Measurements from ENCODE around the gene TMEM204. TPM values are rescaled to one million over a fixed set of nuclear protein-coding genes. Genes with fewer than 3 reads are reported as not detected.

Gene TMEM204
- polyA plus RNA-seq, 3 donors, result 0.09 to 1.5 (median 1.3) TPM

DNA sequence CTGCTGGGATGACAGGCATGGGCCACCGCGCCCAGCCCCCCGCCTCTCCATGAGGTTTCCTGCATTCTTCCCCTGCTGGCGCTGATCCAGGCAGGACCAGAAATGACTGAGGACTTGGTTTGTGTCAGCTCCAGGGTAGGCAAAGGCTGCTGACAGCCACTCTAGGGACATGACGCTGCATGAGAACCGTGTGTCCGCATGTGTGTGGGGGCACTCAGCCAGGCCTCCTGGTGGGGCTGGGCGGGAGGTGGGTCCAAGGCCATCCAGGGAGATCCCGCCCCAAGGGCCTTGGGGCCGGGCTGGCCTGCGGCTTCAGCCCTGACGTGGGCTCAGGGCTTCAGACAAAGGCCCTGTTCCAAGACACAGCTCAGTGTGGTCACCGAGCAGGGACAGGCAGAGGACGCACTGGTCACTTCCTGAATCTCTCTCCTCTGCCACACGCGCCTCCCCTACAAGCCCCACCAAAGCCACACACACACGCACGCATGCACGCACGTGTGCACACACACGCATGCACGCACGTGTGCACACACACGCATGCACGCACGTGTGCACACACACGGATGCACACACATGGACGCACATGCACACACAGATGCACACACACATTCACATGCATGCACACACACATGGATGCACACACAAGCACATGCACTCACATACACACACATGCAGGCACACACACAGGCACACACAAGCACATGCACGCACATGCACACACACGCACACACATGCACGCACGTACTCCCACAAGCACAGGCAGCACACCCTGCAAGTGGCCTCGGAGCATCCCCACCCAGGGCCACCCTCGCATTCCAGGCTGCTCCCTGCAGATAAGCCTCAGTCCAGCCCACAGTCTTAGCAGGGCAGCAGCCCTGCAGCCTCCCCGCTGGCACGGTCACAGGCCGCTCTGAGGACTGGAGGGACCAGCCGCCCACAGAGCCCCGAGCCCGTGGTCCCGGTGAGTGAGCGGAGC is 5.3 kb upstream of the TMEM204 start:
- no peaks in the 10 kb centered on the region for H3K9me3 ChIP-seq (replicated peaks in 1 of 2; ENCODE audit: control insufficient read depth in 1 of 2, insufficient read depth in 1 of 2, low read length in 2 of 2)
- Mint-ChIP-seq H3K27me3 (ENCODE audit: low read depth in 3 of 3) (peaks cover 12 to 15% (median 13%) of the 10 kb centered on the region in 3 donors), H3K27ac (peak overlapping the region in 1 of 7 donors; percentile 55), H3K9me3 (peaks cover 0 to 3% (median 0%) of the 10 kb centered on the region in 7 donors), H3K36me3 (no peaks in the 10 kb centered on the region), H3K4me1 (peaks cover 2% of the 10 kb centered on the region), H3K4me3 (no peak overlapping the region)
- no peaks in the 10 kb centered on the region for H3K36me3 ChIP-seq (replicated peaks in 1 of 2; ENCODE audit: control insufficient read depth in 1 of 2, insufficient read depth in 2 of 2, low read length in 2 of 2)
- TF ChIP-seq, protein P1, sequence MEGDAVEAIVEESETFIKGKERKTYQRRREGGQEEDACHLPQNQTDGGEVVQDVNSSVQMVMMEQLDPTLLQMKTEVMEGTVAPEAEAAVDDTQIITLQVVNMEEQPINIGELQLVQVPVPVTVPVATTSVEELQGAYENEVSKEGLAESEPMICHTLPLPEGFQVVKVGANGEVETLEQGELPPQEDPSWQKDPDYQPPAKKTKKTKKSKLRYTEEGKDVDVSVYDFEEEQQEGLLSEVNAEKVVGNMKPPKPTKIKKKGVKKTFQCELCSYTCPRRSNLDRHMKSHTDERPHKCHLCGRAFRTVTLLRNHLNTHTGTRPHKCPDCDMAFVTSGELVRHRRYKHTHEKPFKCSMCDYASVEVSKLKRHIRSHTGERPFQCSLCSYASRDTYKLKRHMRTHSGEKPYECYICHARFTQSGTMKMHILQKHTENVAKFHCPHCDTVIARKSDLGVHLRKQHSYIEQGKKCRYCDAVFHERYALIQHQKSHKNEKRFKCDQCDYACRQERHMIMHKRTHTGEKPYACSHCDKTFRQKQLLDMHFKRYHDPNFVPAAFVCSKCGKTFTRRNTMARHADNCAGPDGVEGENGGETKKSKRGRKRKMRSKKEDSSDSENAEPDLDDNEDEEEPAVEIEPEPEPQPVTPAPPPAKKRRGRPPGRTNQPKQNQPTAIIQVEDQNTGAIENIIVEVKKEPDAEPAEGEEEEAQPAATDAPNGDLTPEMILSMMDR (IDR thresholded peaks at IDR 0.05), result no peak
- 64% methylated on average over 41 of the region's 42 CpGs for WGBS (ENCODE audit: insufficient coverage)
- H4K20me1 ChIP-seq (ENCODE audit: insufficient read depth, low read length), result no peaks in the 10 kb centered on the region
- no peak for DNase-seq
- peaks cover under 1 to 2% of the 10 kb centered on the region in 2 donors for H3K4me1 ChIP-seq (ENCODE audit: control insufficient read depth in 1 of 2, insufficient read depth in 2 of 2, low read length in 2 of 2)
- H3K4me3 ChIP-seq (replicated peaks in 1 of 3; ENCODE audit: low read depth in 2 of 3, low read length in 3 of 3), result no peak overlapping the region
- H3K4me2 ChIP-seq (replicated peaks; ENCODE audit: extremely low read depth, low read length, poor library complexity, severe bottlenecking), result no peak overlapping the region
- no peaks in the 10 kb centered on the region for H3K79me2 ChIP-seq (ENCODE audit: insufficient read depth, low read length)
- intact Hi-C loops (cut with micrococcal nuclease), result no loop called here
- no peak overlapping the region for H3K9ac ChIP-seq (ENCODE audit: insufficient read depth, low read length, poor library complexity, severe bottlenecking)
- no peak overlapping the region for H2AFZ ChIP-seq (ENCODE audit: insufficient read depth, low read depth, low read length, poor library complexity, severe bottlenecking)
- peaks cover 0 to 12% of the 10 kb centered on the region in 2 donors for H3K27me3 ChIP-seq (ENCODE audit: control insufficient read depth in 2 of 2, insufficient read depth in 2 of 2, low read length in 2 of 2)
- no peak overlapping the region for H3K27ac ChIP-seq (ENCODE audit: low read depth in 1 of 2, low read length in 2 of 2)

DNA sequence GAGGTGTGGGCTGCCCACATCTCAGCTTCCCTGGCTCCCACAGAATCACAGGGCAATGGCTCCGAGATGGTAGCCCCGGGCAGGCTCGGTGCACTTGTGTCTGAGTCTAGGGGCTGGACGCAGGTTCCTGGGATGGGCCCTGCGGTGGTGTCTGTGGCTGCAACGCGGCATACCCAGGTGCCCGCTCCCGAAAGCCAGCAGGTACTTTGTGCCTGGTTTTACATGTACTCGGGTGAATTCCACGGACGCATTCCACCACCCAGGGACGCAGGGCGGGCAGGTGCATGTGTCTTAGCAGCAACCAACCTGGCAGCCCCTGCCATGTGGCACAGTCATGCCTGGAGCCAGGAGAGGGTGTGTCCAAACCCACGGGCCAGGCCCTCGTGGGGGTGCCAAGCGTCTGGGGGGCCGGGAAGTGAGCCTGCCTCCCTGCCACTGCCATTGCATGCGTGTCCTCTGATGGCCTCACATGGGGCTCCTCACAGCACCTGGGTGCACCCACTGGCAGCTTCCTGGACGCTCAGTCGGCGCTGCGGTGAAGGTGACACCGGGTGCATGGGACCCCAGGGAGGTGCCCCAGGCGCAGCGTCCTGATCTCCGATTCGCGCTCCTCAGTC is 4.4 kb upstream of the TMEM204 start:
- H3K27ac Mint-ChIP-seq, result no peak overlapping the region
- intact Hi-C loops (cut with micrococcal nuclease), result no loop called here

More for the DNA sequence above, 4.4 kb upstream of the TMEM204 start:
- Histone ChIP-seq H3K4me2 (replicated peaks; ENCODE audit: extremely low read depth, low read length, poor library complexity, severe bottlenecking) (no peak overlapping the region), H2AFZ (ENCODE audit: insufficient read depth, low read depth, low read length, poor library complexity, severe bottlenecking) (no peak overlapping the region), H3K9me3 (replicated peaks in 1 of 2; ENCODE audit: control insufficient read depth in 1 of 2, insufficient read depth in 1 of 2, low read length in 2 of 2) (no peaks in the 10 kb centered on the region), H3K36me3 (replicated peaks in 1 of 2; ENCODE audit: control insufficient read depth in 1 of 2, insufficient read depth in 2 of 2, low read length in 2 of 2) (no peaks in the 10 kb centered on the region), H3K4me3 (replicated peaks in 1 of 3; ENCODE audit: low read depth in 2 of 3, low read length in 3 of 3) (no peak overlapping the region), H3K27ac (ENCODE audit: low read depth in 1 of 2, low read length in 2 of 2) (no peak overlapping the region), H3K27me3 (ENCODE audit: control insufficient read depth in 2 of 2, insufficient read depth in 2 of 2, low read length in 2 of 2) (peaks cover 0 to 21% of the 10 kb centered on the region in 2 donors), H4K20me1 (ENCODE audit: insufficient read depth, low read length) (no peaks in the 10 kb centered on the region), H3K4me1 (ENCODE audit: control insufficient read depth in 1 of 2, insufficient read depth in 2 of 2, low read length in 2 of 2) (peaks cover 8 to 11% of the 10 kb centered on the region in 2 donors), H3K9ac (ENCODE audit: insufficient read depth, low read length, poor library complexity, severe bottlenecking) (no peak overlapping the region), H3K79me2 (ENCODE audit: insufficient read depth, low read length) (no peaks in the 10 kb centered on the region)
- DNase-seq, result no peak
- H3K4me3 Mint-ChIP-seq, result no peak overlapping the region
- 92% methylated on average over 28 of the region's 29 CpGs for WGBS (ENCODE audit: insufficient coverage)
- peaks cover 21 to 22% (median 22%) of the 10 kb centered on the region in 3 donors for H3K27me3 Mint-ChIP-seq (ENCODE audit: low read depth in 3 of 3)
- peaks cover 0 to 3% (median 0%) of the 10 kb centered on the region in 7 donors for H3K9me3 Mint-ChIP-seq
- TF ChIP-seq, protein P1 (IDR thresholded peaks at IDR 0.05), result no peak
- H3K4me1 Mint-ChIP-seq, result peaks cover 9% of the 10 kb centered on the region
- no peaks in the 10 kb centered on the region for H3K36me3 Mint-ChIP-seq

All from CD14-positive monocyte (primary cell).